ENCODE results near the gene USP13.
"Not testable (repeated sequence)": the region's sequence is repeated elsewhere in the genome, so short reads cannot be mapped to it uniquely, and the experiment has no call there.

Gene USP13

GRCh38 chr3:179682426-179683080 lies 29.7 kb downstream of the USP13 start:
- DNase-seq (ENCODE audit: low read depth) = no peak
- H3K4me3 ChIP-seq (ENCODE audit: low read length) = no peak overlapping the region
- TF ChIP-seq CTCF (conservative IDR thresholded peaks at IDR 0.05; ENCODE audit: low read depth, low read length) = no peak

- H3K4me3 ChIP-seq (ENCODE audit: low read length) = not testable (repeated sequence)
These were observed 30.4 kb downstream of the USP13 start for GRCh38 chr3:179683286-179683685.

GRCh38 chr3:179687967-179688535 lies 35.2 kb downstream of the USP13 start:
- no peak for DNase-seq (ENCODE audit: low read depth)
- no peak for TF ChIP-seq CTCF (conservative IDR thresholded peaks at IDR 0.05; ENCODE audit: low read depth, low read length)
- H3K4me3 ChIP-seq (ENCODE audit: low read length) = no peak overlapping the region

More at GRCh38 chr3:179683286-179683685, 30.4 kb downstream of the USP13 start:
- DNase-seq (ENCODE audit: low read depth) = not testable (repeated sequence)

- TF ChIP-seq CTCF (conservative IDR thresholded peaks at IDR 0.05; ENCODE audit: low read depth, low read length) = no peak
- no peak for DNase-seq (ENCODE audit: low read depth)
- H3K4me3 ChIP-seq (ENCODE audit: low read length) = no peak overlapping the region
These were observed 36.0 kb downstream of the USP13 start for GRCh38 chr3:179688850-179689249.

- TF ChIP-seq CTCF (conservative IDR thresholded peaks at IDR 0.05; ENCODE audit: low read depth, low read length) = no peak
- no peak overlapping the region for H3K4me3 ChIP-seq (ENCODE audit: low read length)
- no peak for DNase-seq (ENCODE audit: low read depth)
These were observed 41.9 kb downstream of the USP13 start for GRCh38 chr3:179694731-179695130.

GRCh38 chr3:179695672-179696313 lies 43.0 kb downstream of the USP13 start:
- no peak for DNase-seq (ENCODE audit: low read depth)
- no peak for TF ChIP-seq CTCF (conservative IDR thresholded peaks at IDR 0.05; ENCODE audit: low read depth, low read length)
- no peak overlapping the region for H3K4me3 ChIP-seq (ENCODE audit: low read length)

- DNase-seq (ENCODE audit: low read depth) = no peak
- TF ChIP-seq CTCF (conservative IDR thresholded peaks at IDR 0.05; ENCODE audit: low read depth, low read length) = no peak
- no peak overlapping the region for H3K4me3 ChIP-seq (ENCODE audit: low read length)
These were observed 45.0 kb downstream of the USP13 start for GRCh38 chr3:179697736-179698332.

Measured in retinal pigment epithelial cell (primary cell).